Activated gamma-delta T cell treated with Interleukin-2 at 50 U/mL for 16 hours (primary cell): Measurements from ENCODE around the gene ABCC6.
"Not testable (repeated sequence)": the region's sequence is repeated elsewhere in the genome, so short reads cannot be mapped to it uniquely, and the experiment has no call there.

Experiments
- DNase-seq: peaks from one replicate; pipeline ENCODE4 v3.0.0-alpha.2; 2020

ABCC6 gene

DNA sequence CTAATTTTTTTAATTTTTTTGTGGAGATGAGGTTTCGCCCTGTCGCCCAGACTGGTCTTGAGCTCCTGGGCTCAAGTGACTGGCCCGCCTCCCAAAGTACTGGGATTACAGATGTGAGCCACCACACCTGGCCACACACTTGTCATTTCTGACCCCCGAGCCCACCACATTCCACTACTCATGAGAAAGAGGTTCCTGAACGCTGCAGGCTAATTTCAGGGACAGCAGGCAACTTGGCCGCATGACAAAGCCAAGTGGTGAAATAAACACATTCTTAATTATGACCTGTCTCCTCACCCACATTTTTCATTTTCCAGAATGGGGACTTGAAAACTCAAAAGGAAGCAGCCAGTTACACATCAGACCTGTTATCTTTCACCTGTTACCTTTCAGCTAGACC is 114.5 kb downstream of the ABCC6 start:
- DNase-seq, result no peak

DNA sequence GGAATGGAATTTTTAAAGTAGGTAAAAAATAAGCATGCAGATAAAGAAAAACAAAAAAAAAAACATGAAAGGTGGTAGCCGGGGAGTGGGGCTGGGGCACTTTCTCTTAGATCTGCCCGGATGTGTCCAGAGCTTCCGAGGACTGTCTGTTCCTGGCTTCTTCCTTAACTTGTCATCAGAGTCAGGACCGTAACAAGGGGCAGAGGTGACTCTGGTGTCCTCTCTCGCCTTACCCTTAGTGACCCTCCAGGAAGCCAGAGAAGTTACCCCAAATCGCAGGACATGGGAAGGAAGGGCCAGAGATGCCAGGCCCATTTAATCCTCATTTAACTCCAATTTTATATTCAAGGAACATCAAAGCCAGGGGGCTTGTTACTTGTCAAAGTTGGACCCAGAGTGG is 115.5 kb downstream of the ABCC6 start:
- no peak for DNase-seq

DNA sequence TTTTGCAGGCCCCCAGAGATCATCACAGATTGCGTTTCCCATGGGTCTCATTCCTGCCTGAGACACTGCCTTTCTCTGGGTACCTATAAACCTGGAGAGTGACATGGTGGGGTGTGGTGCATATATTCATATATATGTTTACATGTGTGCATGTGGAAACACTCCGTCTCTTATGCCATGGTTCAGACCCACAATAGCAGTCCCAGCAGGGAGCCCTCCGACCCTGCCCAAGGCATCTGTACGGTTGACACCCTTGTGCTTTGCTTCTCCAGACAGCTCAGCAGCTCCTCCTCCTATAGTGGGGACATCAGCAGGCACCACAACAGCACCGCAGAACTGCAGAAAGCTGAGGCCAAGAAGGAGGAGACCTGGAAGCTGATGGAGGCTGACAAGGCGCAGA is 116.8 kb downstream of the ABCC6 start:
- DNase-seq, result no peak

DNA sequence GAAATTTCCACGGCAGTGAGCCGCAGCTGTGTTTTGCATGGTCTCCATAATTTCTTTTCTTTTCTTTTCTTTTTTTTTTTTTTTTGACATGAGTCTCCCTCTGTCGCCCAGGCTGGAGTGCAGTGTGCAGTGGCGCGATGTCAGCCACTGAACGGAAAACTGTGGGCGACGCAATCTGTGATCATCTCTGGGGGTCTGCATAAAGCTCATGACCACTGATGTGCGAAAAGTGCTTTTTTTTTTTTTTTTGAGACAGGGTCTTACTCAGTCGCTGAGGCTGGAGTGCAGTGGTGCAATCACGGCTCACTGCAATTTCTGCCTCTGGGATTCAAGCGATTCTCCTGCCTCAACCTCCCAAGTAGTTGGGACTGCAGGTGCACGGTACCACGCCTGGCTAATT is 117.6 kb downstream of the ABCC6 start:
- DNase-seq, result no peak

DNA sequence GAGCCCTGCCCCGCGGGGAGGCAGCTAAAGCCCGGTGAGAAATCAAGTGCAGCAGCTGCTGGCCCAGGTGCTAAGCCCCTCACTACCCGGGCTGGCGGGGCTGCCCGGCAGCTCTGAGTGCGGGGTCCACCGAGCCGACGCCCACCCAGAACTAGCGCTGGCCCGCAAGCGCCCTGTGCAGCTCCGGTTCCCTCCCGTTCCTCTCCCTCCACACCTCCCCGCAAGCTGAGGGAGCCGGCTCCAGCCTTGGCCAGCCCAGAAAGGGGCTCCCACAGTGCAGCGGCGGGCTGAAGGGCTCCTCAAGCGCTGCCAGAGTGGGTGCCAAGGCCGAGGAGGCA is 118.5 kb downstream of the ABCC6 start:
- not testable (repeated sequence) for DNase-seq

DNA sequence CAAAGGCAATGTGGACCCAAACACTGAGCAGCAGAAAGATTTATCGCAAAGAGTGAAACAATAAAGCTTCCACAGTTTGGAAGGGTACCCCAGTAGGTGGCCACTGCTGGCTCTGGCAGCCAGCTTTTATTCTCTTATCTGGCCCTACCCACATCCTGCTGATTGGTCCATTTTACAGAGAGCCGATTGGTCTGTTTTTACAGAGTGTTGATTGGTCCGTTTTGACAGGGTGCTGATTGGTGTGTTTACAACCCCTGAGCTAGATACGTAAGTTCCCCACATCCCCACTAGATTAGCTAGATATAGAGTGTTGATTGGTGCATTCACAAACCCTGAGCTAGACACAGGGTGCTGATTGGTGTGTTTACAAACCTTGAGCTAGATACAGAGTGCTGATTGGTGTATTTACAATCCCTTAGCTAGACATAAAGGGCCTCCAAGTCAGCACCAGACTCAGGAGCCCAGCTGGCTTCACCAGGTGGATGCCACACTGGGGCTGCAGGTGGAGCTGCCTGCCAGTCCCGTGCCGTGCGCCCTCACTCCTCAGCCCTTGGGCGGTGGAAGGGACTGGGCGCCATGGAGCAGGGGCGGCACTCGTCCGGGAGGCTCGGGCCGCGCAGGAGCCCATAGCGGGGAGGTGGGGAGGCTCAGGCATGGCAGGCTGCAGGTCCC is 119.0 kb downstream of the ABCC6 start:
- not testable (repeated sequence) for DNase-seq

DNA sequence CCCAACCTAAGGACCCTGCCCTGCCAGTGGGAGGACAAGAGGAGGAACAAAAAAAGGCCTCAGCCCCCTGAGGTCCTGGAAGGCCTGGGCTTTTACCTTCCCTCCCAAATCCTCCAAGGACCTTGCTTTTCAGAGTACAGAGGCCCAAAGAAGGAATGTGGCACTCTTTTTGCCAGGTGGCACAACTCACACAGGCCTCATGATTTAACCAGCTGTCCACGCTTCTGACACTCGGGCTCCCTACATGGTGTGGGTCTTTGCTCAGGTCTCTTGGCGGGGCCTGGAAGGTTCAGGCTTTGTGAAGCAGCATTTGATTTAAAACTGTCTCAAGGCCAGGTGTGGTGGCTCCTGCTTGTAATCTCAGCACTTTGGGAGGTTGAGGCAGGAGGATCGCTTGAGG is 120.6 kb downstream of the ABCC6 start:
- DNase-seq, result no peak

DNA sequence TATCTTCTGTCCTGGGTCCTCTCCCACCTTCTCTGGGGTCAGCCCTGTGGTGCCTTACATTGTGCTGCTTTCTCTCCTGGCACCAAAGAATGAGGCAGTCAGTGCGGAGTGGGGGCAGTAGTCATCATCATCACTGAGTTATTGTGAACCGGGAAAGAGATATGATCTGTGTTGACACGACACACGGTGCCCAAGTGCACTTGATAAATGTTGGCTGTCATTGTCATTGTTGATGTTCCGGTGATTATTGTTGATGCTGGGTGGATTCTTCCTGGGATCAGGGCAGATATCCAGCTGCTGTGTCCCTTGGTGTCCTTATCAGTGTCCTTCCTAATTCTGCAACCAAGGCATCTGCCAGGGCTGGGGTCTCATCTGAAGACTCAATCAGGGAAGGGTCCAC is 121.7 kb downstream of the ABCC6 start:
- DNase-seq, result no peak

DNA sequence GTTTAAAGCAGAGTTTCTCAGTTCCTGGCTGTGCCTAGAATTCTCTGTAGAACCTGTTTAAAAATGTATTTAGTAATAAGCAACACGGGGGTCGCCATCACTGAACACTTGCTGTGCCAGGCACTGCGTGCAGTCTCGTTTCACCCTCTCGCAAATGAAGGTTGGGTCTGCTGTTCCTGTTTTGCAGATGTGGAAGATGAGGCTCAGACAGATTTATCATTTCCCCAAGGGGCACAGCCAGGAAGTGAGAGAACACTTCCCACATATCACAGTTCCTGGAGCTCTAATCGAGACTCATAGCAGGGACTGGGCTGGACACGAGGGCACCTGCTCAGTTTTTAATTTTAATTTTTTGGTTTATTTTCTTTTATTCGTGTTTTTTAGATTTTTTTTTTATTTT is 122.7 kb downstream of the ABCC6 start:
- DNase-seq, result no peak

DNA sequence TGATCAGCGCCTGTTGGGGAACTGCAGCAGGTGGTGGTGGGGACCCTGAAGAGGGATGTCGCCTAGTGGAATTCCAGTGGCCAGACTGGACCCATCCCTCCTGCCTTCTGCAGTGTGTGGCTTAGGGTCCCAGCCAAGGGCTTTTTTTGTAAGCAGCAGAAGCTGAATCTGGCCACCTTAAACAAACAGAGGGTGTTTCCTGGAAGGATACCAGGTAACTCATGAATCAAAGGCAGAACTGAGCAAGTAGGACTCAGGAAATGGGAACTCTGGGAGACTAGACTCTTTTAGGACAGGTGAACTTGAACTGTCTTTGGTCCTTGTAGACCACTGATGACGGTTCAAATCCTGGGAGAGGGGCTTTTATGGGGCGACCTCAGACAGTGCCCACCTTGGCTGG is 124.0 kb downstream of the ABCC6 start:
- DNase-seq, result no peak
